Sigmoid colon (tissue), 7 donors: Measurements from ENCODE around the gene LIPH. TPM values are rescaled to one million over a fixed set of nuclear protein-coding genes. Genes with fewer than 3 reads are reported as not detected.
"Not testable (repeated sequence)": the region's sequence is repeated elsewhere in the genome, so short reads cannot be mapped to it uniquely, and the experiment has no call there.

Source experiments
- DNase-seq: peaks from one replicate; pipeline ENCODE4 v3.0.0-alpha.2; 2019
- H3K27ac ChIP-seq, 4 donors: fragments of 200-600 bp; sonication (generic); one replicate each; pipeline ENCODE4 v1.5.1; 2016 to 2019; ENCODE audit warnings: mild to moderate bottlenecking in 1 of 4
- H3K27me3 ChIP-seq, 3 donors: fragments of 200-600 bp; sonication (generic); one replicate each; pipeline ENCODE4 v1.5.1; 2019; ENCODE audit warnings: mild to moderate bottlenecking in 1 of 3
- H3K36me3 ChIP-seq, 4 donors: fragments of 200-600 bp; sonication (generic); one replicate each; pipeline ENCODE4 v1.5.1; 2016 to 2019
- H3K4me1 ChIP-seq, 4 donors: fragments of 200-600 bp; sonication (generic); one replicate each; pipeline ENCODE4 v1.5.1; 2017 to 2019
- H3K4me3 ChIP-seq, 4 donors: fragments of 200-600 bp; sonication (generic); one replicate each; pipeline ENCODE4 v1.5.1; 2017 to 2019; ENCODE audit warnings: mild to moderate bottlenecking in 2 of 4, moderate library complexity in 1 of 4
- H3K9me3 ChIP-seq, 4 donors: fragments of 200-600 bp in 3 of 4; sonication (generic) in 3 of 4; one replicate each; pipeline versions ENCODE4 v1.5.1 to v1.6.1; 2013 to 2019
- CTCF ChIP-seq, 4 experiments: fragments of 450-650 bp in 3 of 4; fragments of 200-600 bp in 1 of 4; IDR thresholded peaks; one replicate each; pipeline ENCODE4 v1.5.1; 2016 to 2019; ENCODE audit warnings: antibody characterized with exemption in 4 of 4, mild to moderate bottlenecking in 3 of 4, moderate library complexity in 2 of 4
- EP300 ChIP-seq, 4 donors: sonication (generic); formaldehyde crosslinking; IDR thresholded peaks; one replicate each; pipeline ENCODE4 v1.6.1; 2017; ENCODE audit warnings: antibody characterized with exemption in 4 of 4
- POLR2A ChIP-seq, 2 donors: fragments of 450-650 bp; IDR thresholded peaks; one replicate each; pipeline ENCODE4 v1.6.1; 2016; ENCODE audit warnings: antibody characterized with exemption in 2 of 2, mild to moderate bottlenecking in 2 of 2, moderate library complexity in 2 of 2
- POLR2AphosphoS5 ChIP-seq, 4 donors: sonication (generic); formaldehyde crosslinking; IDR thresholded peaks; one replicate each; pipeline ENCODE4 v1.6.1; 2017; ENCODE audit warnings: antibody characterized with exemption in 4 of 4
- WGBS, 2 donors: extraction: QIAGEN DNeasy Blood & Tissue Kit; methylation state at CpG; one replicate each; pipeline ENCODE4 v1.1.7; 2013; 5-methylcytosine and 5-hydroxymethylcytosine counted together
- intact Hi-C: fragments of 100-400 bp; cut with DNase I; formaldehyde crosslinking; loops from one replicate; pipeline ENCODE4 v1.15.1; 2023
- polyA plus RNA-seq, 3 donors: library from polyadenylated mRNA; stranded (reverse); fragments of 200-250 nt; gene quantifications; one replicate each; pipeline ENCODE4 v1.2.3, GENCODE V29; 2013
- total RNA-seq, 4 donors: library from RNA; depleted of rRNA; stranded (reverse); fragments of >200 nt; gene quantifications; one replicate each; pipeline ENCODE4 v1.1.0, GENCODE V29; 2016
- donor health status: healthy with polysubstance abuse.
- donor health status: Bipolar disorder and iron deficiency.
- donor health status: healthy.

Gene LIPH
- total and polyA plus RNA-seq, 7 donors = 0.14 to 37.1 (median 16.2) TPM; not detected in 2

GRCh38 chr3:185561374-185561943 lies 9.1 kb upstream of the LIPH start:
- H3K4me1 ChIP-seq = no peaks in the 10 kb centered on the region
- intact Hi-C loops = no loop called here
- 51 to 52% methylated on average over 8 of the region's 8 CpGs for WGBS, 2 donors
- H3K27me3 ChIP-seq = peaks cover 0 to 17% (median 0%) of the 10 kb centered on the region in 3 donors
- DNase-seq = no peak
- H3K4me3 ChIP-seq = no peak overlapping the region
- no peaks in the 10 kb centered on the region for H3K9me3 ChIP-seq
- no peak for TF ChIP-seq EP300 (IDR thresholded peaks at IDR 0.05)
- TF ChIP-seq POLR2A (IDR thresholded peaks at IDR 0.05) = no peak
- no peak for TF ChIP-seq CTCF (IDR thresholded peaks at IDR 0.05)
- TF ChIP-seq POLR2AphosphoS5 (IDR thresholded peaks at IDR 0.05) = no peak
- no peak overlapping the region for H3K27ac ChIP-seq
- no peaks in the 10 kb centered on the region for H3K36me3 ChIP-seq

- TF ChIP-seq POLR2AphosphoS5 (IDR thresholded peaks at IDR 0.05) (no peak), CTCF (IDR thresholded peaks at IDR 0.05) (no peak), POLR2A (IDR thresholded peaks at IDR 0.05) (no peak), EP300 (IDR thresholded peaks at IDR 0.05) (no peak)
- Histone ChIP-seq H3K36me3 (no peaks in the 10 kb centered on the region), H3K27me3 (peaks cover 0 to 17% (median 0%) of the 10 kb centered on the region in 3 donors), H3K4me1 (no peaks in the 10 kb centered on the region), H3K4me3 (no peak overlapping the region), H3K27ac (no peak overlapping the region), H3K9me3 (no peaks in the 10 kb centered on the region)
- DNase-seq = no peak
- intact Hi-C loops = no loop called here
- 93% methylated on average over 13 of the region's 13 CpGs for WGBS, 2 donors
Measured at GRCh38 chr3:185560676-185561075, 8.3 kb upstream of the LIPH start.

- Histone ChIP-seq H3K9me3 (no peaks in the 10 kb centered on the region), H3K27ac (no peak overlapping the region), H3K27me3 (peaks cover 0 to 17% (median 0%) of the 10 kb centered on the region in 3 donors), H3K36me3 (no peaks in the 10 kb centered on the region), H3K4me1 (no peaks in the 10 kb centered on the region), H3K4me3 (no peak overlapping the region)
- 85 to 88% methylated on average over 12 of the region's 12 CpGs for WGBS, 2 donors
- intact Hi-C loops = loop anchor here (10.0 kb wide), 1 partner anchor 195 kb away; the partner anchor contains the start of gene MAP3K13
- DNase-seq = no peak
- TF ChIP-seq CTCF (IDR thresholded peaks at IDR 0.05) (no peak), POLR2A (IDR thresholded peaks at IDR 0.05) (no peak), POLR2AphosphoS5 (IDR thresholded peaks at IDR 0.05) (no peak), EP300 (IDR thresholded peaks at IDR 0.05) (no peak)
Measured at GRCh38 chr3:185559706-185560090, 7.3 kb upstream of the LIPH start.

GRCh38 chr3:185558395-185558794 lies 6.0 kb upstream of the LIPH start:
- H3K27ac ChIP-seq = peak overlapping the region in 1 of 4 donors; percentile 12

GRCh38 chr3:185556640-185557039 lies 4.3 kb upstream of the LIPH start:
- intact Hi-C loops = loop anchor here (10.0 kb wide), 1 partner anchor 192 kb away; the partner anchor contains the start of gene MAP3K13

More at GRCh38 chr3:185558395-185558794, 6.0 kb upstream of the LIPH start:
- H3K4me3 ChIP-seq = no peak overlapping the region
- no peak for TF ChIP-seq CTCF (IDR thresholded peaks at IDR 0.05)
- no peak for TF ChIP-seq POLR2AphosphoS5 (IDR thresholded peaks at IDR 0.05)
- no peak for TF ChIP-seq POLR2A (IDR thresholded peaks at IDR 0.05)
- TF ChIP-seq EP300 (IDR thresholded peaks at IDR 0.05) = no peak
- intact Hi-C loops = loop anchor here (10.0 kb wide), 1 partner anchor 194 kb away; the partner anchor contains the start of gene MAP3K13
- peaks cover 0 to 17% (median 0%) of the 10 kb centered on the region in 3 donors for H3K27me3 ChIP-seq
- H3K9me3 ChIP-seq = no peaks in the 10 kb centered on the region
- no peak for DNase-seq
- WGBS, 2 donors = 13 to 65% methylated on average over 3 of the region's 3 CpGs
- H3K4me1 ChIP-seq = no peaks in the 10 kb centered on the region
- no peaks in the 10 kb centered on the region for H3K36me3 ChIP-seq

More at GRCh38 chr3:185556640-185557039, 4.3 kb upstream of the LIPH start:
- not testable (repeated sequence) for H3K4me1 ChIP-seq, H3K4me3 ChIP-seq, DNase-seq, H3K9me3 ChIP-seq, H3K27ac ChIP-seq, H3K36me3 ChIP-seq
- H3K27me3 ChIP-seq = peaks cover 0 to 17% (median 0%) of the 10 kb centered on the region in 3 donors
- 18 to 78% methylated on average over 6 of the region's 6 CpGs for WGBS, 2 donors
